ENCODE measurements around the gene BIN1.

- TF ChIP-seq POLR2A (IDR thresholded peaks at IDR 0.05; ENCODE audit: low read depth, low read length) (no peak), POLR2AphosphoS5 (IDR thresholded peaks at IDR 0.05; ENCODE audit: low read depth, low read length) (no peak), TAF1 (IDR thresholded peaks at IDR 0.05; ENCODE audit: low read depth, low read length) (no peak), SPI1 (IDR thresholded peaks at IDR 0.05; ENCODE audit: low read depth, low read length) (no peak), PAX5 (IDR thresholded peaks at IDR 0.05; ENCODE audit: insufficient read depth, low read length, severe bottlenecking) (no peak)
Observed at GRCh38 chr2:127080226-127080937, 26.6 kb downstream of the BIN1 start.

Data from GM12891 (cell line).